ENCODE results near the gene GAB3.
"Not testable (repeated sequence)": the region's sequence is repeated elsewhere in the genome, so short reads cannot be mapped to it uniquely, and the experiment has no call there.

GAB3 gene

DNA sequence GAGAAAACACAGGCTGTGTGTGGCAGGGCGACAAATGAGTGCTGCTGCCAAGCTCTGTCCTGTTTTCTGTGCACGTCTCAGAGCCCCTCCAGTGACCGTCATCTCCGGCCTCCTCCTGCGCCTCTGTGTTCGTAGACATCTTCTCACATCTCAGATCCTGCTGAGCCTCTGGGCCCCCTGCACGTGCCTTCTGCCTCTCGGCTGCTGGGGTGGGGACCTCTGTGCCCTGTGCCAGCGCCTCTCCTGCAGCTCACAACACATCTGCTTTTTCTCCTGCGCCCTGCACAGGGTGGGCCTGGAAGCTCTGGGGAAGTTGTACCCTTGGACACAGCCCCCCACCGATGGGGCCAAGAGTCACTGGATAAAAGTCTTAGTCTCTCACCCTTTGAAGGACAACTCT lies 95.1 kb downstream of the GAB3 start:
- no peak for DNase-seq (ENCODE audit: low read depth in 2 of 2)

DNA sequence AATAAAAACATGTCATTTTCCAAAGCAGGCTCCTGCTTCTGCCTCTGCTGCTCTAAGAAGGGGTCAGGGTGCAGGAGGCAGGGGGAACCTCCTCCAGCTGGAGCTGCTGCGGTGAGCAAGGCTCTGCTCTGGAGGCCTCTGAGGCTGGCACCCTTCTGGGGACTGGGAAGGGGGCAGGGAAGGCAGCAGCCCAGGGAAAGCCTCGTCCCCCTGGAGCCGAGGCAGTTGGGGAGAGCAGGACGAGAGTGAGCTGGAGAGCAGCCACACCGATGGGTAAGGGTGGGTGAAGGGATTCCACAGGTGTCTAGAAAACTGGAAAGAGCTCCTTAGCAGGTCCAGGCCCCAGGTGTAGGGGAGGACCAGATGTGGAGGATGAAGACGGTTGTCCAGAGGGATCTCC lies 95.5 kb downstream of the GAB3 start:
- DNase-seq (ENCODE audit: low read depth in 2 of 2) = no peak

DNA sequence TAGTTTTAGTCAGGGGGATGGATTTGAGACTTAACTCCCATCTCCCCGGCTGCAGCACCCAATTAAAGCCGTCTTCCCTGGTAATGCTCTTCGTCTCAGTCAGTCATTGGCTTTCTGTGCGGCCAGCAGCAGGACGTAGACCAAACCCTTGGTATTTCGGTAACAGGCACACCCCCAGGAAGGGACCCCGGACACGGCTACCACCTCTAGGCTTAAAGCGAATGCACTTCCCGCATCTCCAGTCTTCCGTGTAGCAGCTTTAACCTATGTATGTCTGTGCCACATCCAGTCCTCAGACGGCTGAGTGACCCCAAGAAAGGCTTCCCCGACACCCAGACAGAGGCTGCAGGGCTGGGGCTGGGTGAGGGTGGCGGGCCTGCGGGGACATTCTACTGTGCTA lies 96.0 kb downstream of the GAB3 start:
- no peak for DNase-seq (ENCODE audit: low read depth in 2 of 2)

DNA sequence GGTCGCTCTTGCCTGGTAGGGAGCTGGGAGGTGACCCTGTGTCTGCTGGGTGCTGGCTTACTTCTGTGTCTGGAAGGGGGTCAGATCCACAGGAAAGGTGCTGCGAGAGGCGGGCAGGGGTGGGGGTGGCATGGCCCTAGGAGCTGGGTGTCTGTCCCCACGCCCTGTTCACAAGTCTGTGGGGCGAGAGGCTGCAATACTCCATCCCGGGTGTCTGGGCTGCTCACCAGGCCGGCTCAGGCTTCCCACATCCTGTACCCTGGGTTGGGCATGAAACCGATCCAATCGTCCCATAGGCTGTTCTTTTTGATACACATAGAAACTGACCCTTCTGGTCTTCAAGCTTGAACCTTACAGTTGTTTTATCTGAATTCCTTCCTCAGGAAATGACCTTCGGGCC lies 96.5 kb downstream of the GAB3 start:
- no peak for DNase-seq (ENCODE audit: low read depth in 2 of 2)

DNA sequence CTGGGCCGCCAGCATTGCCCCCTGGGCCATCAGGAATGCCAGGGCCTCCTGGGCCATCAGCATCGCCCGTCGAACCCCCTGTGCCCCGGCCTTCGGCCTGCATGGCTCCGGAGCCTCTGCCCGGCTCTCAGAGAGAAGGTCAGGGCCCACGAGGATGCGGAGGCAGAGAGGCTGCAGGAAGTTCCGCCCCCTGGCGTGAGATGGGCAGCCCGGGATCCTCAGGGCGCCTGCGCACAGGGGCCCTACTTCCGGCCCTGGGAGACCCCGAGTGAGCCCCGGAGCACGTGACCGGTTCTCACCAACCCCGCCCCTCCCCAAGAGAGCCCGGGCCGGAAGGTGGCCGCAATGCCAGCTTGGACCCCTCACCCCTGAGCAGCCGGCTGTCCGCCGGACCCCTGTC lies 97.5 kb downstream of the GAB3 start, which contains the start of gene CTAG2:
TSS of gene CTAG2 (minus strand) at position 167 of the 400 bp plus-strand sequence. CDS start at position 103, 64 bp downstream.
- not testable (repeated sequence) for DNase-seq (ENCODE audit: low read depth in 2 of 2)

DNA sequence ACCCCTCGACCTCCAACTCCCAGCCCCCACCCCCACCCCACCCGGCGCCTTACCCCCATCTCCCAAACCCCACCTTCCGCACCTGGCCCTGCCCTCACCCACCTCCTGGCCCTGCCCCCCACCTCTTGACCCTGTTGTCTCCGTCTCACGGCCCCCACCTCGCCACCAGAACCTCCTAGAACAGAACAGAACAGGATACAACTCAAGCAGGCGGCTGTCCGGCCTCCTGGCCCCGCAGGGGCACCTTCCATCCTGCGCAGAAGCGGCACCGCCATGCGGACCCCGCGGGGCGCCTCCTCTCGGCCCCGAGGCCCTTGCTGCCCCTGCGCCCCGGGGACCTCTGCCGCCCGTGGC lies 97.9 kb downstream of the GAB3 start:
- no peak for DNase-seq (ENCODE audit: low read depth in 2 of 2)

DNA sequence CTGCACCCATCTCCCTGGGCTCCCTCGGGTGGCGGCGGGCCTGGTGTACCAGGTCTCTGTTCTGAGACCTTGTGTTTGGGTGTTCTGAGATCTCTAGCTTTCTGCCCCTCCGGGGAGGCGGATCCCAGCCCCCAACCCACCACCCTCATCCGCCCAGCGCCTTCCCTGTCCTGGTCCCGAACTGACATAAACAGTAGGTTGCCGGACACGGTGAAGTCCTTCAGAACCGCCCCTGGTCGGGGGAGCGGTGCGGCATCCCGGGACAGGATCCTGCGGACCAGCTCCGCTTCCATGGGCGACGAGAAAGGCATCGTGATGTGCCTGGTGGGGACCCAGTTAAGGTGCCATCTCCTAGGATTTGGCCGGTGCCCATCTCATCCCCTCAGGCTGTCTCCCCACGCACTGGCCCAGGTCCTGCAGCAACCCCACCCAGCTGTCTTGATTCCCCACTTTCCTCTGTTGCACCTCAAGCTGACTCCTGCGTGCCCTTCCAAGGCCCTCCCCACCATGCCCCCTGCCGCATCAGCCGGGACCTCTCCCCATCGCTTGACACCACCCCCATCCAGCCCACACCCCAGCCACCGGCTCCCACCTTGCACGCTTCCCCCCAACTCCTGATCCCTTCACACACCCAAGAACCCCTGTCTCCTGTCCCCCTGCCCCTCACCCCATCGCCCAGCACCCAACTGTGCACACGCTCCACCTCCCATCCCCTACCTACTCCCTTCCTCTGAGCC lies 98.4 kb downstream of the GAB3 start:
- DNase-seq (ENCODE audit: low read depth in 2 of 2) = no peak

DNA sequence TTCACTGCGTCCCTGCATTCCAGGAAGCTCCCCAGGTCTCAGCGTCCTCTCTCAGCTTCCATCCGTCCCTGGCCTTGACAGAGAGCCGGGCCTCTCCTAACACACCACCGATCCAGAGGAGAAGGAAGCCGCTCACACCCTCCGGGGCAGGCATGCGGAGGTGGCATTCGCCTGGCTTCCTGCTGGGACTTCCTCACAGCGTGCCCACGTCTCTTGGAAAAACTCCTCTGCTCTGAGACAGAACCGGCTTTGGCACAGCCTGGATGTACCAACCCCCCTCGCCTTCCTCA lies 100.7 kb downstream of the GAB3 start:
- no peak for DNase-seq (ENCODE audit: low read depth in 2 of 2)

DNA sequence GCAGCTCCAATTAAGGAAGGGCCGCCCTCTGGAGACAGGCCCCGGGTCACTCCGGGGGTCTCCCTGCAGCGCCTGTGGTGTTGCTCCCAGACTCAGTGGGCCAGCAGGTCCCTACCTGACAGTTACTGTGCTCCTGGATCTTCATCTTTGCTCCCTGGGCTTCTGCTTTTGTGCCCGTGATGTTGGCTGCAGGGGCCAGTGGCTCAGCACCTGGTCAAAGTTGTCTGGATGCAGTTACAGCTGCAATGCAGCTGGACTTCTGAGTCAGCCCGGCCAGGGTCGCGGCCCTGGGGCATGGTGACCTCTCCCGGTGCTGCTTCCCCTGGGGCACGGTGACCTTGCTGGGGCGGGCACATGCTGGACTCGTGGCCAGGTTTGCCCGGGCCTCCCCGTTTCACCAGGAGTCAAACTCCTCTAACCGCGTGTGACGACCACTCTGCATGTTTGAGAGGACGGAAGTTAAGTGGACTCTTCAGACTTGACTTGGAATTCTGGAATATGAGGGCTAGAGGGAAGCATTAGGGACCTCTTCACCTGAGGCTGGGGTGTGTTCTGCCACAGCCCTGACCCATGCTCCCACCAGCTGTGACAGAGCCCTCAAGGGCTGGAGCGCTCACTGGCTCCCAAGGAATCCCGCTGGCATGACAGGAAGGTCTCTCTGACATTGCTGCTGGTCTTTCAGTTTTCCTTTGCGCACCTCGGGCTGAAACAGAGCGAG lies 101.2 kb downstream of the GAB3 start:
- DNase-seq (ENCODE audit: low read depth in 2 of 2) = no peak

DNA sequence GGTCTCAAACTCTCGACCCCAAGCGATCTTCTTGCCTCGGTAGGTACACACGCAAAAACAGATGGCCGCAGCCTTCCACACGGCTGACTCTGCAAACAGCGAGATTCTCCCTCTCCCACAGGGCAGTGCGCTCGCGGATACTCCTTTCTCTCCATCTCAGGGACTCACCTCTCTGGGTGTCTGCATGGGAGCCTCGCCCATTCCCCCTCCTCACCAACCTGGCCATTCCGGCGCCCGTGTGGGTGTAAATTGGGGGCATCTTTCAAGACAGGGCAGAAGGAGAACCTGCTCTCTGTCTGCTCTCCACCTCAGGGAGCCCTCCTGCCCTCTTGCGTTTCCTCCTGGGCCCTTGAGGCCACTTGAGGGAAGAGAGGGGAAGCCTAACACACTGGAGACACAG lies 101.9 kb downstream of the GAB3 start:
- DNase-seq (ENCODE audit: low read depth in 2 of 2) = no peak

DNA sequence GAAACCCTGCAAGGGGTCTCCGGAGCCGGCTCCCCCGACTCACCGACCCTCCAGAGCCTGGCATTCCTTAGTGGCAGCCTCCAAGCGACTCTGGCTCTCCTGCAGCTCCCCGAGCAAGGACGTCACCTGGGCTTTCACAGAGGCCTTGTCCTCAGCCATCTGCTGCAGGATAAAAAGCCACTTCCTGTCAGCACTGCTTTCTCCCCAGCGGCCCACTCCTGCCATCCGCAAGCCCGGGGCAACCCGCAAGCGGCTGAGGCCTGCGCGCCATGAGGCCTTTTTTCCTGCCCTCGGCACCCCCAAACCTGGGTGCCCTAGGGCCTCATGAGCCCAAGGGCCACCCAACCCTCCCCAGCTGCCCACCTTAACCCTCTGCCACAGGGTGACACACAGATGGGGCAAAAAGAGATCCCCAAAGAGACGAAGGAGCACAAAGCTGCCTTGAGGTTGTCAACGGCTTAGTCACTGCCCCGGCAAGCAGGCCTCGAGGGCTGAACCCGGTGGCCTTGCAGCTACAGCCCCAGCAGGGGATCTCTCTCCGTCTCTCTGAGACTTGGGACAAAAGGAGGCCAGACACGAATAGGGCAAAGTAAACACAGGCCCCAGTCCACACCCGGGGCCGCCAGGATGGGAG lies 105.0 kb downstream of the GAB3 start:
- DNase-seq (ENCODE audit: low read depth in 2 of 2) = not testable (repeated sequence)

DNA sequence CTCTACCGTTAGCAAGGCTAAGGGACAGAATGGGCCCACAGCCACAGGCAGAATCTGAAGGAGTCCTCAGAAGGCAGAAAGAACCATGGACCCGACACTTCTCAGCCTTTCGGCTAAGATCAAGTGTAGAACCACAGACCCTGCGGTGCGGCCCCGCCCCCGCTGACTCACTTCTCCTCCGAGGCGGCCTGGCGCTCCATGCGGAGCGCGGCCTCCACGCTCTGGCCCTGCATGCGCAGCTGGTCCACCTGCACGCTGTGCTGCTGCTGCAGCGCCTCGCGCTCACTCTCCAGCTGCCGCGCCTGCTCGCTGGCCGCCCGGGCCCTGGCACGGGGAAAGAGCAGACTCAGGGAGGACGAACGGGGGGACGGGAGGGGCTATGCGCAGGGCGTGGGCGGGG lies 107.2 kb downstream of the GAB3 start:
- not testable (repeated sequence) for DNase-seq (ENCODE audit: low read depth in 2 of 2)

DNA sequence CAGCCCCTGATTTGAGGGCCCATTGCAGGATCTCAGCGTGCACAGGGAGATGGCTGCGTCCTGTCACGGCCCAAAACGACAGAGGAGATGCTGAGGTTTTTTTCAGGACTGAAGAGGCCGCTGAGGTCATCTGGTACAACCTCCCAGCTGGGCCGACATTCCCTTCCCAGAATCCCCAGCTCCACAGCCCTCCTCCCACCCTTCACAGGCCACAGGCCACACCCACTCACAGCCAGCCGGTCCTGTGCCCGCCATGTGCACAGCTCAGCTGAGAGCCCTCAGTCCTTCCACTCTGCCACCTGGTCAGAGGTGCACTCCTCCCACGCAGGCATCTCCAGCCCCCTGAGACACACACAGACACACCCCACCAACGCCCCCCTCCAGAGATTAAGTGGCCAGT lies 109.1 kb downstream of the GAB3 start:
- DNase-seq (ENCODE audit: low read depth in 2 of 2) = not testable (repeated sequence)

DNA sequence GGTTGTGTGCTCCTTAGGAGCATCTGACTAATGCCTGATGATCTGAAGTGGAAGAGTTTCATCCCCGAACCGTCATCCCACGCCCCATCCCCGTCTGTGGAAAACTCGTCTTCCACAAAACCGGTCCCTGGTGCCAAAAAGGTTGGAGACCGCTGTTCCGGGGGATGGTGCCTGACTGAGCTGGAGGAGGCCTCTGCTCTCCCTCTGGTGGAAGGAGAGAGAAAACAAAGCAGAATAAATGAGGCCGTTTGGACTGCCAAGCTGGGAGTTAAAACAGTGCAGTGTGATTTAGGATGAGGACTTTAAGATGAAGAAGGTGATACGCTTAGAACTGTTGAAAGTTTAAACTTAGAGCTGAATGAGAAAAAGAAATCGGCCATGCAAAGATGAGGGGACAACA lies 117.2 kb downstream of the GAB3 start:
- not testable (repeated sequence) for DNase-seq (ENCODE audit: low read depth in 2 of 2)

DNA sequence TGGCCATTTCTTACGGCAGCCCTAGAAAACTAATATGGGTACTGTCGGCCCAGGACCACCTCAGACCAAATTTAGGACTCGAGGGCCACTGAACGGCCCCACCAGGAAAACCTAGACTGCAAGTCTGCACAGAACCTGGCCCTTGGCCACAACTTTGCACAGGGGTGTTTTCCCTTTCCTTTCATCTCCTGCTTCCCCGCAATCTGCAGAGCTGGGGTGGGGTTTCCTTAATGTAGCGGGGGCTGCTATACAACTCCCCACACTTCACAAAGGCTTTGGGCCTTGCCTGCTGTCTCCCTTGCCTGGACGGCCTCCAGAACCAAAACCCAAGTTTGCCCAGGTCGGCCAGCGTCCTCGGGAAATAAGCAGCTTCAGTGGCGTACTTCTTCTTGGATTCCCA lies 119.9 kb downstream of the GAB3 start:
- DNase-seq (ENCODE audit: low read depth in 2 of 2) = not testable (repeated sequence)

DNA sequence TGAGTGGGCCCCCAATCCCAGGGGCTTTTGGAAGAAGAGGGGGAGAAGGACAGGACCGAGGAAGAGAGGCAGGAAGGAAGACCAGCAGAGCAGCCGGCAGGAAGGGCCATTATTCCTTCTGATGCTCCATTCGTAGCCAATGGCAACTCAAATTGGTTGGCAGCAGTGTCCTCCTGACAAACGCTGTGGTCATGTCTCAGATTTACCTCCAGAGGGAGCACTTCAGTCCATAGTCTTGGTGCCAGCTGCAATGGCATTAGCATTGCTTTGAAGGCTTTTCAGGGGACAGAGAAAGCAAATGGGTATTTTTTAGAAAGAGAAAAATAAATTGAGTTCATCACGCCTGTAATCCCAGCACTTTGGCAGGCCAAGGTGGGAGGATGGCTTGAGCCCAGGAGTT lies 121.9 kb downstream of the GAB3 start:
- not testable (repeated sequence) for DNase-seq (ENCODE audit: low read depth in 2 of 2)

Data from stimulated activated CD8-positive, alpha-beta memory T cell treated with anti-CD3 and anti-CD28 coated beads, Interleukin-15, amount 100 ng/mL, for 48 hours (primary cell).